RCC 7860 (cell line): ENCODE results near the gene KLHL26.

ENCODE experiments used
- DNase-seq: peaks from one replicate; pipeline ENCODE4 v3.0.0-alpha.2; 2015; ENCODE audit warnings: low spot score
- FAIRE-seq: peaks from 2 replicates; lab custom pipeline; 2012; peaks lifted over from hg19 to GRCh38; lab: Jason Lieb, UNC

The KLHL26 gene

GRCh38 chr19:18711893-18712292 is 75.1 kb downstream of the KLHL26 start:
- FAIRE-seq, result no peak

GRCh38 chr19:18712981-18713380 is 76.2 kb downstream of the KLHL26 start:
- FAIRE-seq, result no peak
- no peak for DNase-seq

More at GRCh38 chr19:18711893-18712292, 75.1 kb downstream of the KLHL26 start:
- no peak for DNase-seq

GRCh38 chr19:18713550-18714117 is 76.8 kb downstream of the KLHL26 start:
- no peak for FAIRE-seq
- no peak for DNase-seq

- DNase-seq, result no peak
- no peak for FAIRE-seq
Measured at GRCh38 chr19:18715416-18715815, 78.6 kb downstream of the KLHL26 start.

GRCh38 chr19:18716857-18717256 is 80.0 kb downstream of the KLHL26 start:
- FAIRE-seq, result no peak
- no peak for DNase-seq

- DNase-seq, result no peak
- FAIRE-seq, result no peak
Measured at GRCh38 chr19:18717601-18718000, 80.8 kb downstream of the KLHL26 start.

GRCh38 chr19:18718015-18718526 is 81.2 kb downstream of the KLHL26 start:
- DNase-seq, result no peak
- FAIRE-seq, result no peak

GRCh38 chr19:18718846-18719458 is 82.1 kb downstream of the KLHL26 start:
- DNase-seq, result no peak
- no peak for FAIRE-seq

GRCh38 chr19:18719541-18719940 is 82.7 kb downstream of the KLHL26 start:
- DNase-seq (no peak), FAIRE-seq (no peak)
